Measurements from ENCODE around the gene AK2.

AK2 gene

GRCh38 chr1:33036526-33037503 lies at the start of gene AK2:
Gene AK2 (minus strand): TSS chr1:33036883. CDS start chr1:33036828, 55 bp downstream.
- peak; percentile 100 for TF ChIP-seq PKNOX1 (IDR thresholded peaks at IDR 0.05)
- peak; percentile 100 for TF ChIP-seq L3MBTL2 (conservative IDR thresholded peaks at IDR 0.05)
- TF ChIP-seq SP1 (IDR thresholded peaks at IDR 0.05): 0 out of 2 replicates have a peak, but pooled peaks have one; percentile 24
- no peak for TF ChIP-seq SUZ12 (IDR thresholded peaks at IDR 0.05)
- peak; percentile 87 for TF ChIP-seq ARNT (IDR thresholded peaks at IDR 0.05)
- peak; percentile 29; the same call in 1 of the 2 replicates for TF ChIP-seq ELF4 (IDR thresholded peaks at IDR 0.05)
- TF ChIP-seq HDGF (IDR thresholded peaks at IDR 0.05; ENCODE audit: borderline replicate concordance): 0 out of 2 replicates have a peak, but pooled peaks have one; percentile 26
- no peak for TF ChIP-seq FOXA1 (IDR thresholded peaks at IDR 0.05)
- ChIA-PET CTCF (no interaction called here), POLR2A (no interaction called here)
- DNase-seq (ENCODE audit: extremely low spot score): peak; percentile 100

DNA sequence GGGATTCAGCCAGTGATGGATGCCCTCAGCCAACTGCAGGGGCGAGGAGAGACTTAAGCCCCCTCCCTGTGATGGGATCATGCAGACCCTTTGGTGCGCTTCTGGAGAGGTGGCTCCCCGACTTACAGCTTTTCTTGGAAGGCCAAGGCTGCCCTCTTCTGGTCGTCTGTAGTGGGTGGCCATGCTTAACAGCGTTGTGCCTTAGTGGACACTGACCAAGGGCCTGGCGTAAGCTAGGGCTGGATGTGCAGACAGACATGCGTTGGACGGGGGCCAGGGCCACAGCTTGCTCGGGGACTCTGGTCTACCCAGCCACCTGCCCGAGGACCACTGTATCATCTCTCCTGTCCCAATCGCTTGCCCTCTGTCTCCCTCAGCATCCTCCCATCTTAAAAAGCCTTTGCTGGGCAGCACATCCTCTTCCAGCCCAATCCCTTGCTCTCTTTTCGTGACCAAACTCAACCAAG lies 49.7 kb upstream of the AK2 start:
- DNase-seq (ENCODE audit: extremely low spot score): peak; percentile 74
- ChIA-PET CTCF (interaction anchor here (0.6 to 2.4 kb wide), 10 partner anchors 9 to 385 kb away, joined by 3 to 19 read pairs (median 4); no protein-coding TSS in a partner anchor), POLR2A (no interaction called here)
- TF ChIP-seq TARDBP (IDR thresholded peaks at IDR 0.05): no peak
- no peak for TF ChIP-seq FOXM1 (IDR thresholded peaks at IDR 0.05; ENCODE audit: borderline replicate concordance)
- no peak for TF ChIP-seq SP1 (IDR thresholded peaks at IDR 0.05)
- no peak for TF ChIP-seq FOXK2 (IDR thresholded peaks at IDR 0.05)
- TF ChIP-seq ELF4 (IDR thresholded peaks at IDR 0.05): no peak
- TF ChIP-seq HDGF (IDR thresholded peaks at IDR 0.05; ENCODE audit: borderline replicate concordance): no peak
- no peak for TF ChIP-seq FOXA1 (IDR thresholded peaks at IDR 0.05)
- TF ChIP-seq SUZ12 (IDR thresholded peaks at IDR 0.05): no peak
- no peak for TF ChIP-seq PKNOX1 (IDR thresholded peaks at IDR 0.05)
- TF ChIP-seq ZNF384 (IDR thresholded peaks at IDR 0.05): no peak
- TF ChIP-seq LEF1 (IDR thresholded peaks at IDR 0.05; ENCODE audit: borderline replicate concordance): no peak
- TF ChIP-seq ARNT (IDR thresholded peaks at IDR 0.05): no peak

DNA sequence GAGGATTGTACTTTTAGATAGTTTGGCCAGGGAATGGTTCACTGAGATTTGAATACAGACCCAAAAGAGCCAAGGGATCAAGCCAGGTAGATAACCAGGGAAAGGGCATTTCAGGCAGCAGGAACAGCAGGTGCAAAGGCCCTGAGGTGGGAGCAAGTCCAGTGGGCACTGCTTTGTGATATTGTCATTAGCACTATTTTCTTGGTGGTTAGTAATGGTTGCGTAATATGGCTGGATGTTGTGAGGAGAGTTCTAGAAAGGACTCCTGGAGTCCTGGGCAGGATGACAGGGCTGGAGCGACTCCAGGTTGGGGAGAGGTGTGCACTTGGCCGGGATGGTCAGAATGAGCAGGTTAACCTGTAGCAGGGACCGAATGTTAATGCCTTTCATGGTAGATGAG lies 48.6 kb upstream of the AK2 start:
- CTCF ChIA-PET: interaction anchor here (0.7 to 2.4 kb wide), 3 partner anchors 10 to 199 kb away, joined by 3 to 19 read pairs (median 7); no protein-coding TSS in a partner anchor
- DNase-seq (ENCODE audit: extremely low spot score): no peak
- POLR2A ChIA-PET: no interaction called here
- TF ChIP-seq ELF4 (IDR thresholded peaks at IDR 0.05) (no peak), BHLHE40 (IDR thresholded peaks at IDR 0.05; ENCODE audit: borderline replicate concordance) (no peak), LEF1 (IDR thresholded peaks at IDR 0.05; ENCODE audit: borderline replicate concordance) (no peak), FOXM1 (IDR thresholded peaks at IDR 0.05; ENCODE audit: borderline replicate concordance) (no peak), L3MBTL2 (conservative IDR thresholded peaks at IDR 0.05) (no peak), FOXA1 (IDR thresholded peaks at IDR 0.05) (no peak), FOXK2 (IDR thresholded peaks at IDR 0.05) (no peak), ZNF384 (IDR thresholded peaks at IDR 0.05) (no peak), SUZ12 (IDR thresholded peaks at IDR 0.05) (no peak), TARDBP (IDR thresholded peaks at IDR 0.05) (no peak)

GRCh38 chr1:33082575-33083108 lies 46.0 kb upstream of the AK2 start:
- ChIA-PET POLR2A (interaction anchor here (0.6 to 1.3 kb wide), 2 partner anchors 118 to 149 kb away, joined by 3 to 4 read pairs; partner anchors contain the start of gene RNF19B), CTCF (interaction anchor here (1.0 kb wide), 1 partner anchor 149 kb away, joined by 4 read pairs; no protein-coding TSS in a partner anchor)
- TF ChIP-seq L3MBTL2 (conservative IDR thresholded peaks at IDR 0.05) (no peak), TARDBP (IDR thresholded peaks at IDR 0.05) (no peak), ZNF384 (IDR thresholded peaks at IDR 0.05) (no peak), LEF1 (IDR thresholded peaks at IDR 0.05; ENCODE audit: borderline replicate concordance) (no peak), FOXM1 (IDR thresholded peaks at IDR 0.05; ENCODE audit: borderline replicate concordance) (no peak), CTBP1 (IDR thresholded peaks at IDR 0.05; ENCODE audit: borderline replicate concordance) (no peak), SP1 (IDR thresholded peaks at IDR 0.05) (no peak), ARNT (IDR thresholded peaks at IDR 0.05) (no peak), BHLHE40 (IDR thresholded peaks at IDR 0.05; ENCODE audit: borderline replicate concordance) (no peak), SUZ12 (IDR thresholded peaks at IDR 0.05) (no peak), PKNOX1 (IDR thresholded peaks at IDR 0.05) (no peak), HDGF (IDR thresholded peaks at IDR 0.05; ENCODE audit: borderline replicate concordance) (no peak), ELF4 (IDR thresholded peaks at IDR 0.05) (no peak), NFRKB (IDR thresholded peaks at IDR 0.05) (no peak), FOXK2 (IDR thresholded peaks at IDR 0.05) (no peak)

DNA sequence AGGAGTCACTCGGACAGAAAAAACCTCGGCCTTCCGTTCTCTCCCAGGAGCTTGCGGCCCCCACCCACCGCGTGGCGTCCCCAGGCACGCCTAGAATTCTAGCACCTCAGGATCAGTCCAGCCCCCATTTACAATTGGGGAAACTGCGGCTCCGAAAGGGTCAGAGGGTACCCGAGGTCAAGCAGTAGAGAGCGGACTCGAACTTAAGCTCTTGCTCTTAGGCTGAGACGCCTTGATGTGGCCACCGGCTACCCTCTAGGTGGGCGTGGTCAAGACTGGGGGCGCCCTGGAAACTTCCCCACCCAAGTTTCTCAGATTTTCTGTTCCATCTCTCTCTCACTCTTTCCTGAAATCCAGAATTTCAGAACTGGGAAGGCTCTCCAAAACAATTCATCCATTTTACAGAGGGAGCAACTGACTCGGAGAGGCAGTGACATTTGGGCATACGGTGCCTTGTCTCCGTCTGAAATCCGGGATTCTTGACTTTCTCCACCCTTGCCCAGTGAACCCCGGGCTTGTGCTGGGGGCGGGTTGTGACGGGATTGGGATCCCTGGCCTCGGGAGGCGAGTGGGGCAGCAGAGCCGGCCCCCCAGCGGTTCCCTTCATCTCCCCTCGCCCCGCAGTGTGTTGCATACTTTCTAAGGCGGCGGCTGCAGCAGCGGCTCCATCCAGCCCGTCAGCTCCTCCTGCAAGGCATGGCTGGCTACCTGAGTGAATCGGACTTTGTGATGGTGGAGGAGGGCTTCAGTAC lies 45.0 kb upstream of the AK2 start:
- no peak for DNase-seq (ENCODE audit: extremely low spot score)
- TF ChIP-seq SP1 (IDR thresholded peaks at IDR 0.05) (no peak), L3MBTL2 (conservative IDR thresholded peaks at IDR 0.05) (no peak), HDGF (IDR thresholded peaks at IDR 0.05; ENCODE audit: borderline replicate concordance) (no peak), FOXM1 (IDR thresholded peaks at IDR 0.05; ENCODE audit: borderline replicate concordance) (no peak), NFRKB (IDR thresholded peaks at IDR 0.05) (no peak), PKNOX1 (IDR thresholded peaks at IDR 0.05) (no peak)
- ChIA-PET POLR2A (interaction anchor here (1.3 kb wide), 1 partner anchor 117 kb away, joined by 4 read pairs; the partner anchor contains the start of gene RNF19B), CTCF (no interaction called here)

More at GRCh38 chr1:33082575-33083108, 46.0 kb upstream of the AK2 start:
- DNase-seq (ENCODE audit: extremely low spot score): no peak
